Measurements from ENCODE around the gene IFITM2.

Gene IFITM2

DNA sequence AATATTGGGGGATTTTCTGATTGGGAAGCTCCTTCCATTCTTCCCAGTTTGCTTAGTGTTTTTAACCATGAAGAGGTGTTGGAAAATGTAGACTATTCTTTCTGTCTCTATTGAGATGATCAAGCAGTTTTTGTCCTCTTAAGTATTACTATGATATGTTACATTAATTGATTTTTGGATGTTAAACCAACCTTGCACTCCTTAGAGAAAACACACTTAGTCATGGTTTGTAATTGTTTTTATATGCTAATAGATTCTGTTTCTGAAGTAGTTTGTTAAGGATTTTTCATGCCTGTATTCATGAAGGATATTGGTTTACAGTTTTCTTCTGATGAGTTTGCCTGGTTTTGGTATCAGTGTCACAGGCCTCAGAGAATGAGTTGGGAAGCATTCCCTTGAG is 31.4 kb upstream of the IFITM2 start:
- no peaks in the 10 kb centered on the region for H3K9me3 ChIP-seq (ENCODE audit: control insufficient read depth, insufficient read depth, low read depth, low read length)
- no peak for TF ChIP-seq GFI1B (tag by site-specific recombination; IDR thresholded peaks at IDR 0.05)
- TF ChIP-seq ZNF394 (tag by site-specific recombination; IDR thresholded peaks at IDR 0.05; ENCODE audit: borderline replicate concordance), result no peak
- TF ChIP-seq, protein P1, sequence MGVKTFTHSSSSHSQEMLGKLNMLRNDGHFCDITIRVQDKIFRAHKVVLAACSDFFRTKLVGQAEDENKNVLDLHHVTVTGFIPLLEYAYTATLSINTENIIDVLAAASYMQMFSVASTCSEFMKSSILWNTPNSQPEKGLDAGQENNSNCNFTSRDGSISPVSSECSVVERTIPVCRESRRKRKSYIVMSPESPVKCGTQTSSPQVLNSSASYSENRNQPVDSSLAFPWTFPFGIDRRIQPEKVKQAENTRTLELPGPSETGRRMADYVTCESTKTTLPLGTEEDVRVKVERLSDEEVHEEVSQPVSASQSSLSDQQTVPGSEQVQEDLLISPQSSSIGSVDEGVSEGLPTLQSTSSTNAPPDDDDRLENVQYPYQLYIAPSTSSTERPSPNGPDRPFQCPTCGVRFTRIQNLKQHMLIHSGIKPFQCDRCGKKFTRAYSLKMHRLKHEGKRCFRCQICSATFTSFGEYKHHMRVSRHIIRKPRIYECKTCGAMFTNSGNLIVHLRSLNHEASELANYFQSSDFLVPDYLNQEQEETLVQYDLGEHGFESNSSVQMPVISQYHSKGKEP (tag by site-specific recombination; IDR thresholded peaks at IDR 0.05), result no peak
- TF ChIP-seq SETDB1 (IDR thresholded peaks at IDR 0.05; ENCODE audit: insufficient read length, low read length), result peak; percentile 39
- no peak for TF ChIP-seq ZNF513 (tag by site-specific recombination; IDR thresholded peaks at IDR 0.05)
- TF ChIP-seq, protein P2, sequence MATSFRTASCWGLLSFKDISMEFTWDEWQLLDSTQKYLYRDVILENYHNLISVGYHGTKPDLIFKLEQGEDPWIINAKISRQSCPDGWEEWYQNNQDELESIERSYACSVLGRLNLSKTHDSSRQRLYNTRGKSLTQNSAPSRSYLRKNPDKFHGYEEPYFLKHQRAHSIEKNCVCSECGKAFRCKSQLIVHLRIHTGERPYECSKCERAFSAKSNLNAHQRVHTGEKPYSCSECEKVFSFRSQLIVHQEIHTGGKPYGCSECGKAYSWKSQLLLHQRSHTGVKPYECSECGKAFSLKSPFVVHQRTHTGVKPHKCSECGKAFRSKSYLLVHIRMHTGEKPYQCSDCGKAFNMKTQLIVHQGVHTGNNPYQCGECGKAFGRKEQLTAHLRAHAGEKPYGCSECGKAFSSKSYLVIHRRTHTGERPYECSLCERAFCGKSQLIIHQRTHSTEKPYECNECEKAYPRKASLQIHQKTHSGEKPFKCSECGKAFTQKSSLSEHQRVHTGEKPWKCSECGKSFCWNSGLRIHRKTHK (tag by site-specific recombination; IDR thresholded peaks at IDR 0.05), result no peak
- H3K4me3 ChIP-seq (ENCODE audit: low read depth, low read length), result no peak overlapping the region
- POLR2A ChIA-PET, result no interaction called here
- H3K27ac ChIP-seq (ENCODE audit: extremely low read depth, low read depth, low read length), result no peak overlapping the region
- H3K36me3 ChIP-seq (ENCODE audit: control insufficient read depth in 2 of 2, insufficient read depth in 1 of 2, low read length in 2 of 2), result no peaks in the 10 kb centered on the region
- CTCF ChIA-PET, result interaction anchor here (0.6 to 4.0 kb wide), 2 partner anchors 25 to 86 kb away, joined by 3 to 28 read pairs; no protein-coding TSS in a partner anchor
- no peaks in the 10 kb centered on the region for H3K4me1 ChIP-seq (ENCODE audit: control insufficient read depth, insufficient read depth, low read length)

DNA sequence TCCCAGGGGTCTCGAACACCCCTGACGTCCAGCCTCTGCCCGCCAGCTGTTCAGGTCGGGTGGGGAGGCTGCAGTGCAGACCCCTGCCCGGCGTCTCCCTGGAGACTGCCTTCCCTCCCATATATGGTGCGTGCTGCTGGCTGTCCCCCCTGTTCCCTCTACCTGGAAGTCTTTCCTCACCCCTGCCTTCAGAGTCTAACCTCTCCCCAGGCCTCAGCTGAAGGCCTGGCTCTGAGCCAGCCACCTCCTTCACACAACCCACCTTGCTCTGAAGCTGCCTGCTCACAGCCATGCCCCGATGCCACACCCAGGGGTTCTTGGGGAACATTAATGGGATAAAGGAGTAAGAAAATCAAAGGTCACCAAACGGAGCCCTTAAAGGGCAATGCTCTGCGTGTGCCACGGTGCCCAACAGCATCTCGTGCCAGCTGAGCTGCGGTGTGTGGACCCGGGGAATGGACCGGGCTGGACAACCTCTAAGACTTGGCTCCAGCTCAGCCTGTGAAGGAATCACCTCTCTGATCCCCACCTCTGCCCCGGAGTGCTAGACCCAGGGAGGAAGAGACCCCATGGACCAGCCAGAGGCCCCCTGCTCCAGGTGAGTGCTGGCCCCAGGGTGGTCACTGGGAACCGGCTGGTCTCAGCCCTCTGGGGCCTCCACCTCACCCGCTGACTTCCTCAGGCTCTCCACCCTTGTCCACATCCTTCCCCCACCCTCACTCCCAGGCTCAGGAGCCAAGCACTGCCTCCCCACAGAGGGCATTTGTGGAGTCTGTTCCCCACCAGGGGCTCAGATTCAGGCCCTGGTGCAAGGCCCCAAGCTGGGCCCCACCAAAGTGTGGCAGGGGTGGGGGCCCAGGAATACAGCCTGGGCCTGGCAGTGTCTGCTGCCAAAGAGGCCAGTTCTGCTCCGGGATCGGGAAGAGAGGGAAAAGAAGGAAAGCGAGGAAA is 29.3 kb upstream of the IFITM2 start, which contains the start of gene NLRP6:
TSS of gene NLRP6 (plus strand) at position 407 of the 951 bp plus-strand sequence. CDS start at position 570, 163 bp downstream.
- ChIA-PET POLR2A (interaction anchor here (0.5 kb wide), 1 partner anchor 156 kb away, joined by 5 read pairs; no protein-coding TSS in a partner anchor), CTCF (interaction anchor here (0.6 to 4.0 kb wide), 2 partner anchors 18 to 28 kb away, joined by 3 to 28 read pairs; no protein-coding TSS in a partner anchor)
- Histone ChIP-seq H3K4me1 (ENCODE audit: control insufficient read depth, insufficient read depth, low read length) (no peaks in the 10 kb centered on the region), H3K9me3 (ENCODE audit: control insufficient read depth, insufficient read depth, low read depth, low read length) (no peaks in the 10 kb centered on the region), H3K4me3 (ENCODE audit: low read depth, low read length) (no peak within 1 kb of the TSS), H3K27ac (ENCODE audit: extremely low read depth, low read depth, low read length) (no peak within 1 kb of the TSS), H3K36me3 (ENCODE audit: control insufficient read depth in 2 of 2, insufficient read depth in 1 of 2, low read length in 2 of 2) (no peaks in the 10 kb centered on the region)
- TF ChIP-seq ZNF138 (tag by site-specific recombination; IDR thresholded peaks at IDR 0.05; ENCODE audit: borderline replicate concordance) (no peak), ZNF837 (tag by site-specific recombination; IDR thresholded peaks at IDR 0.05) (no peak), ZNF654 (tag by site-specific recombination; IDR thresholded peaks at IDR 0.05; ENCODE audit: low read depth) (no peak), ZXDB (tag by site-specific recombination; IDR thresholded peaks at IDR 0.05) (no peak), ZNF555 (tag by site-specific recombination; conservative IDR thresholded peaks at IDR 0.05) (no peak), ZBTB7A (tag by site-specific recombination; IDR thresholded peaks at IDR 0.05; ENCODE audit: low read depth) (no peak), KLF1 (tag by site-specific recombination; IDR thresholded peaks at IDR 0.05) (no peak), ZNF624 (tag by site-specific recombination; IDR thresholded peaks at IDR 0.05) (no peak), ZNF223 (tag by site-specific recombination; IDR thresholded peaks at IDR 0.05) (no peak), ZNF561 (tag by site-specific recombination; IDR thresholded peaks at IDR 0.05; ENCODE audit: borderline replicate concordance) (no peak), ZNF132 (tag by site-specific recombination; IDR thresholded peaks at IDR 0.05; ENCODE audit: borderline replicate concordance) (no peak), ZNF174 (tag by site-specific recombination; IDR thresholded peaks at IDR 0.05) (no peak), PRDM10 (tag by site-specific recombination; IDR thresholded peaks at IDR 0.05) (no peak), ZNF747 (tag by site-specific recombination; IDR thresholded peaks at IDR 0.05) (no peak), ZNF560 (tag by site-specific recombination; IDR thresholded peaks at IDR 0.05; ENCODE audit: borderline replicate concordance) (no peak), SETDB1 (IDR thresholded peaks at IDR 0.05; ENCODE audit: insufficient read length, low read length) (no peak)
- TF ChIP-seq, protein P3, sequence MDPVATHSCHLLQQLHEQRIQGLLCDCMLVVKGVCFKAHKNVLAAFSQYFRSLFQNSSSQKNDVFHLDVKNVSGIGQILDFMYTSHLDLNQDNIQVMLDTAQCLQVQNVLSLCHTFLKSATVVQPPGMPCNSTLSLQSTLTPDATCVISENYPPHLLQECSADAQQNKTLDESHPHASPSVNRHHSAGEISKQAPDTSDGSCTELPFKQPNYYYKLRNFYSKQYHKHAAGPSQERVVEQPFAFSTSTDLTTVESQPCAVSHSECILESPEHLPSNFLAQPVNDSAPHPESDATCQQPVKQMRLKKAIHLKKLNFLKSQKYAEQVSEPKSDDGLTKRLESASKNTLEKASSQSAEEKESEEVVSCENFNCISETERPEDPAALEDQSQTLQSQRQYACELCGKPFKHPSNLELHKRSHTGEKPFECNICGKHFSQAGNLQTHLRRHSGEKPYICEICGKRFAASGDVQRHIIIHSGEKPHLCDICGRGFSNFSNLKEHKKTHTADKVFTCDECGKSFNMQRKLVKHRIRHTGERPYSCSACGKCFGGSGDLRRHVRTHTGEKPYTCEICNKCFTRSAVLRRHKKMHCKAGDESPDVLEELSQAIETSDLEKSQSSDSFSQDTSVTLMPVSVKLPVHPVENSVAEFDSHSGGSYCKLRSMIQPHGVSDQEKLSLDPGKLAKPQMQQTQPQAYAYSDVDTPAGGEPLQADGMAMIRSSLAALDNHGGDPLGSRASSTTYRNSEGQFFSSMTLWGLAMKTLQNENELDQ (tag by site-specific recombination; IDR thresholded peaks at IDR 0.05; ENCODE audit: low read depth), result no peak
